ENCODE results near the gene SORBS1. TPM values are rescaled to one million over a fixed set of nuclear protein-coding genes. Genes with fewer than 3 reads are reported as not detected.

Gene SORBS1
- total and polyA plus RNA-seq, 5 experiments from 2014 or later = 0.25 to 1.7 (median 0.49) TPM

GRCh38 chr10:95501203-95502094 lies 59.7 kb downstream of the SORBS1 start:
- Mint-ChIP-seq H3K36me3 (no peaks in the 10 kb centered on the region), H3K4me3 (no peak overlapping the region), H3K9me3 (no peaks in the 10 kb centered on the region), H3K27me3 (peaks cover 2 to 9% (median 3%) of the 10 kb centered on the region in 5 donors), H3K4me1 (no peaks in the 10 kb centered on the region), H3K27ac (no peak overlapping the region)
- ATAC-seq = no peak
- POLR2A ChIA-PET = no interaction called here
- DNase-seq = no peak

GRCh38 chr10:95500649-95501048 lies 60.5 kb downstream of the SORBS1 start:
- Mint-ChIP-seq H3K4me1 (no peaks in the 10 kb centered on the region), H3K36me3 (no peaks in the 10 kb centered on the region), H3K27ac (no peak overlapping the region), H3K9me3 (no peaks in the 10 kb centered on the region), H3K27me3 (peaks cover 2 to 9% (median 3%) of the 10 kb centered on the region in 5 donors), H3K4me3 (no peak overlapping the region)
- DNase-seq (no peak), ATAC-seq (no peak)
- POLR2A ChIA-PET = no interaction called here

- H3K36me3 Mint-ChIP-seq = no peaks in the 10 kb centered on the region
- H3K9me3 Mint-ChIP-seq = no peaks in the 10 kb centered on the region
- POLR2A ChIA-PET = no interaction called here
- peaks cover 2 to 10% (median 5%) of the 10 kb centered on the region in 5 donors for H3K27me3 Mint-ChIP-seq
- no peak overlapping the region for H3K27ac Mint-ChIP-seq
- no peak overlapping the region for H3K4me3 Mint-ChIP-seq
- H3K4me1 Mint-ChIP-seq = no peaks in the 10 kb centered on the region
- no peak for ATAC-seq
- DNase-seq = no peak
Measured at GRCh38 chr10:95500097-95500496, 61.1 kb downstream of the SORBS1 start.

GRCh38 chr10:95499482-95499989 lies 61.6 kb downstream of the SORBS1 start:
- no peak for DNase-seq
- Mint-ChIP-seq H3K27me3 (peaks cover 2 to 11% (median 3%) of the 10 kb centered on the region in 5 donors), H3K4me3 (no peak overlapping the region), H3K9me3 (no peaks in the 10 kb centered on the region), H3K4me1 (no peaks in the 10 kb centered on the region), H3K27ac (no peak overlapping the region), H3K36me3 (no peaks in the 10 kb centered on the region)
- POLR2A ChIA-PET = no interaction called here
- ATAC-seq = no peak

- no peaks in the 10 kb centered on the region for H3K4me1 Mint-ChIP-seq
- POLR2A ChIA-PET = no interaction called here
- no peaks in the 10 kb centered on the region for H3K36me3 Mint-ChIP-seq
- ATAC-seq = no peak
- DNase-seq = no peak
- peaks cover 0 to 7% (median 2%) of the 10 kb centered on the region in 5 donors for H3K27me3 Mint-ChIP-seq
- no peak overlapping the region for H3K4me3 Mint-ChIP-seq
- no peak overlapping the region for H3K27ac Mint-ChIP-seq
- no peaks in the 10 kb centered on the region for H3K9me3 Mint-ChIP-seq
Measured at GRCh38 chr10:95496951-95497350, 64.2 kb downstream of the SORBS1 start.

GRCh38 chr10:95496246-95496911 lies 64.8 kb downstream of the SORBS1 start:
- ATAC-seq = no peak
- no peaks in the 10 kb centered on the region for H3K36me3 Mint-ChIP-seq
- POLR2A ChIA-PET = no interaction called here
- H3K27ac Mint-ChIP-seq = no peak overlapping the region
- H3K27me3 Mint-ChIP-seq = peaks cover 0 to 7% (median 2%) of the 10 kb centered on the region in 5 donors
- H3K4me3 Mint-ChIP-seq = no peak overlapping the region
- DNase-seq = no peak
- no peaks in the 10 kb centered on the region for H3K9me3 Mint-ChIP-seq
- H3K4me1 Mint-ChIP-seq = no peaks in the 10 kb centered on the region

GRCh38 chr10:95493862-95494261 lies 67.3 kb downstream of the SORBS1 start:
- Mint-ChIP-seq H3K27ac (no peak overlapping the region), H3K9me3 (no peaks in the 10 kb centered on the region), H3K27me3 (peaks cover 0 to 7% (median 2%) of the 10 kb centered on the region in 5 donors), H3K4me3 (no peak overlapping the region), H3K36me3 (no peaks in the 10 kb centered on the region), H3K4me1 (no peaks in the 10 kb centered on the region)
- ATAC-seq = no peak
- POLR2A ChIA-PET = interaction anchor here (0.6 kb wide), 1 partner anchor 15 kb away, joined by 4 read pairs; no protein-coding TSS in a partner anchor
- no peak for DNase-seq

GRCh38 chr10:95487994-95488393 lies 73.2 kb downstream of the SORBS1 start:
- POLR2A ChIA-PET = no interaction called here

GRCh38 chr10:95485056-95485844 lies 75.9 kb downstream of the SORBS1 start:
- Mint-ChIP-seq H3K4me1 (peaks cover 0 to 5% (median 1%) of the 10 kb centered on the region in 4 donors), H3K4me3 (no peak overlapping the region), H3K9me3 (peaks cover 0 to 2% (median 0%) of the 10 kb centered on the region in 9 donors), H3K27me3 (peaks cover 0 to 2% (median 0%) of the 10 kb centered on the region in 5 donors), H3K27ac (no peak overlapping the region), H3K36me3 (peaks cover 0 to 2% (median 0%) of the 10 kb centered on the region in 3 donors)
- DNase-seq (no peak), ATAC-seq (no peak)
- POLR2A ChIA-PET = no interaction called here

More at GRCh38 chr10:95487994-95488393, 73.2 kb downstream of the SORBS1 start:
- ATAC-seq (no peak), DNase-seq (no peak)
- Mint-ChIP-seq H3K27me3 (no peaks in the 10 kb centered on the region), H3K9me3 (no peaks in the 10 kb centered on the region), H3K27ac (no peak overlapping the region), H3K4me1 (peaks cover 0 to 5% (median 1%) of the 10 kb centered on the region in 4 donors), H3K36me3 (no peaks in the 10 kb centered on the region), H3K4me3 (no peak overlapping the region)

GRCh38 chr10:95482501-95483233 lies 78.5 kb downstream of the SORBS1 start:
- ATAC-seq (no peak), DNase-seq (no peak)
- POLR2A ChIA-PET = no interaction called here
- peaks cover 0 to 2% (median 0%) of the 10 kb centered on the region in 9 donors for H3K9me3 Mint-ChIP-seq
- peaks cover 0 to 3% (median 0%) of the 10 kb centered on the region in 5 donors for H3K27me3 Mint-ChIP-seq
- peaks cover 0 to 5% (median 1%) of the 10 kb centered on the region in 4 donors for H3K4me1 Mint-ChIP-seq
- no peak overlapping the region for H3K4me3 Mint-ChIP-seq
- no peak overlapping the region for H3K27ac Mint-ChIP-seq
- H3K36me3 Mint-ChIP-seq = peaks cover 0 to 2% (median 0%) of the 10 kb centered on the region in 3 donors

GRCh38 chr10:95480901-95481491 lies 80.2 kb downstream of the SORBS1 start:
- no peak overlapping the region for H3K27ac Mint-ChIP-seq
- POLR2A ChIA-PET = no interaction called here
- H3K4me3 Mint-ChIP-seq = no peak overlapping the region
- H3K36me3 Mint-ChIP-seq = peaks cover 0 to 2% (median 0%) of the 10 kb centered on the region in 3 donors
- peaks cover 0 to 7% (median 0%) of the 10 kb centered on the region in 5 donors for H3K27me3 Mint-ChIP-seq
- peaks cover 0 to 2% (median 0%) of the 10 kb centered on the region in 9 donors for H3K9me3 Mint-ChIP-seq
- ATAC-seq = no peak
- peaks cover 0 to 5% (median 1%) of the 10 kb centered on the region in 4 donors for H3K4me1 Mint-ChIP-seq
- DNase-seq = no peak
